ENCODE measurements around the gene GIN1.
"Not testable (repeated sequence)": the region's sequence is repeated elsewhere in the genome, so short reads cannot be mapped to it uniquely, and the experiment has no call there.

Gene GIN1, protein sequence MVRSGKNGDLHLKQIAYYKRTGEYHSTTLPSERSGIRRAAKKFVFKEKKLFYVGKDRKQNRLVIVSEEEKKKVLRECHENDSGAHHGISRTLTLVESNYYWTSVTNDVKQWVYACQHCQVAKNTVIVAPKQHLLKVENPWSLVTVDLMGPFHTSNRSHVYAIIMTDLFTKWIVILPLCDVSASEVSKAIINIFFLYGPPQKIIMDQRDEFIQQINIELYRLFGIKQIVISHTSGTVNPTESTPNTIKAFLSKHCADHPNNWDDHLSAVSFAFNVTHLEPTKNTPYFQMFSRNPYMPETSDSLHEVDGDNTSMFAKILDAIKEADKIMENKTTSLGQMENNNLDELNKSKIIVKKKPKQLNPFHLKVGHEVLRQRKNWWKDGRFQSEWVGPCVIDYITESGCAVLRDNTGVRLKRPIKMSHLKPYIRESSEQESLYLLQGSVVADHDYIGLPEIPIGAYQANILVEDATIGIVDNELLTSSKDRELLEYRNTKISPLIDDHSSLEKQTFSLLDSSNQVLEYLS

DNA sequence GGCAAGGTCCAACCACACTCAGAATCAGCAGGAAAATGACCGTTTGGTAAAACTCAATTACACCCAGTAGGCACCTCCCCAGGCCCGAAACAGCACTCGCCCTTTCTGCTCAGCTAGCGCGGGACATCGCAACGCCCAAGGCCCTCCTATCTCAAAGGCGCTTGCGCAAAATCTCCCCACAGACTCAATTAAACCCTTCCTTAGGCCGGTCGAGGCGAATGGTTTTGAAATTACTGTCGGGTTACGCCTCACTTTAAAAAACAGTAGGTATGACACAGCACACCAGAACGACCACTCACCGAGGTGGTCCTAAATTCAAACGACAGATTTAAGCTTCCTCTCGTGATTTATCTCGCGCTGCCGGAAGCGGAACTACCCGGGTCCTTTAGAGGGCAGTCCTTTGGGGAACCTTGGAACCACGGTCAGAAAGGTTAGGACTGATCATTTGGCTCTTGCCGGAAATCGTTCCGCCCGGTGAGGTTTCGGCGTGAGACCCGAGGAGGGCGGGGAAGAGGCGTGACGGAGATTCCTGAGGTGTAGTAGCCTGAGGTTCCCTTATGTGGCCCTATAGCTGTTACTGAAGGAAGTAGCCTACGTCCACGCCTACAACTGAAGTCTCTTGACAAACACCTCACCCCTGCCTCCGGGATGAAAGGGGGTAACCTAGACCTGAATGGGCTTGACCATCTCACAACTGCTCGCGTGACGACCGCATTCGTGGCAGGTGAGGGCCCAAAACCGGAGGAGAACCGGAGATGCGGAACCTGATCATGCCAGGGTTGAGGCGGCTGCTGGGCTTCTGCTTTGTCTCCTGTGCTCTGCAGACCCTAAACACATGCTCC is at the start of gene GIN1, which contains the start of gene PPIP5K2:
TSS of gene GIN1 (minus strand) at position 374 of the 842 bp plus-strand sequence. CDS start 11,431 bp downstream, outside the sequence.
TSS of gene PPIP5K2 (plus strand) at position 537 of the 842 bp plus-strand sequence. CDS start 9,289 bp downstream, outside the sequence.
- DNase-seq = peak; percentile 77 to 98 (median 93)

DNA sequence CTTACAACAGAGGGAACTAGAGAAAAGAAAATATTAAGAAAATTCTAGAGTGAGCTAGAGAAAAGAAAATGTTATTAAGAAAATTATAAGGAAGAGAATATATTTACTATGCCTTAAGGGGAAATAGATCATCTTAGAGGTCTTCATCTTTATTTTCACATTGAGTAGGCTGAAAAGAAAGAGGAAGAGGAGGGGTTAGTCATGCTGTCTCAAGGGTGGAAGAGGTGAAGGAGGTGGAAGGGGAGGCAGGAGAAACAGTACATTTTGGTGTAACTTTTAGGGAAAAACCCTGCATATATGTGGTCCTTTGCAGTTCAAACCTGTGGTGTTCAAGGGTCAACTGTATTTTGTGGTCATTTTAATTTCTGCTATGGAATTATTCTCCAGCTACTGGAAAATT is 46.8 kb upstream of the GIN1 start:
- DNase-seq = no peak

DNA sequence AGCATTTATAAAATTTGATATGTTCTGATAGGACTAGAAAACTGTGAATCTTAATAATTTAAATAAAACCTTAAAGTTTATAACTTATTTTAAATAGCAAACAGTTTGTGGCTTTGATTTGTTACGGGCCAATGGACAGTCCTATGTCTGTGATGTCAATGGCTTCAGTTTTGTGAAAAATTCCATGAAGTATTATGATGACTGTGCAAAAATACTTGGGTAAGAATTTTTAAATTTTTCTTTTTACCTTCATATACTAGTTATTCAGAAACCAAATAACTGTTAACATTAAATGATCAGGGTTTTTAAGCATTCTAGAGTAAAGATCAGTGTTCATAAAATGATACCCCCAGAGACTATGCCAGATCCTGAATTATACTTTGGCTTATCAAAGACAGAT is 31.2 kb upstream of the GIN1 start:
- no peak for DNase-seq

- DNase-seq = no peak
These were observed 28.3 kb upstream of the GIN1 start for GRCh38 chr5:103148213-103148612.

DNA sequence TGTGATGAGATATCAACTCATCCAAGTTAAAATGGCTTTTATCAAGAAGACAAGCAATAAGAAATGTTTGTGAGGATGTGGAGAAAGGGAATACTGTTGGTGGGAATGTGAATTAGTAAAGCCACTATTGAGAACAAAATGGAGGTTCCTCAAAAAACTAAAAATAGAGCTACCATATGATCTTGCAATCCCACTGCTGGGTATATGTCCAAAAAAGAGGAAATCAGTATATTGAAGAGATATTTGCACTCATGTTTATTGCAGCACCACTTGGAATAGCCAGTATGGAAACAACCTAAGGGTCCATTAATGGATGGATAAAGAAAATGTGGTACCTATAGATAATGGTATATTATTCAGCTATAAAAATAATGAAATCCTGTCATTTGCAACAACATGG is 25.3 kb upstream of the GIN1 start:
- DNase-seq = no peak

- not testable (repeated sequence) for DNase-seq
These were observed 22.2 kb upstream of the GIN1 start for GRCh38 chr5:103142132-103142531.

- DNase-seq = peak in 48 of 58 donors; percentile 1 to 74 (median 26)
These were observed 19.4 kb upstream of the GIN1 start for GRCh38 chr5:103139264-103139865.

DNA sequence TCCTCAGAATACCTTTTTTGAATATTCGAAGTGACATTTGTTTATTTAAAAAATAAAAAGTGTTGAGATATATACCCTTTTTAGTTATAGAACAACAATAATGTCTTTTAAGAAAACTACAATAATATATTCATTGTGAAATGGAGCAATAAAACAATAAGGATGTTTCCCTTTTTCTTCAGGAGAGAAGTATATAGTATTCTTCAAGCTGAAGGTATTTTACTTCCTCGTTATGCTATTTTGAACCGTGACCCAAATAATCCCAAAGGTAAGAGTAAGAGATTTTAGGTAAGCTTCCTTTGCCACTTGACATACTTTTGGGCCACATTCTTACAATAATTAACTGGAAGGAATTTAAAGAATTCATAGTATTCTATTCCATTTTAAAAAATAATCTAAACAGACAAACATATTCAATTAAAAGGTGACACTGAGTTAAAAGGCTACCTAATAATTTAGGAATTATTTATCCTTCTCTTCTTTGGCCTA is 18.3 kb upstream of the GIN1 start:
- no peak for DNase-seq

- DNase-seq = no peak
These were observed 15.5 kb upstream of the GIN1 start for GRCh38 chr5:103135461-103135860.

- DNase-seq = no peak
These were observed 13.3 kb upstream of the GIN1 start for GRCh38 chr5:103133231-103133630.

GRCh38 chr5:103132684-103133083 is 12.7 kb upstream of the GIN1 start:
- no peak for DNase-seq

DNA sequence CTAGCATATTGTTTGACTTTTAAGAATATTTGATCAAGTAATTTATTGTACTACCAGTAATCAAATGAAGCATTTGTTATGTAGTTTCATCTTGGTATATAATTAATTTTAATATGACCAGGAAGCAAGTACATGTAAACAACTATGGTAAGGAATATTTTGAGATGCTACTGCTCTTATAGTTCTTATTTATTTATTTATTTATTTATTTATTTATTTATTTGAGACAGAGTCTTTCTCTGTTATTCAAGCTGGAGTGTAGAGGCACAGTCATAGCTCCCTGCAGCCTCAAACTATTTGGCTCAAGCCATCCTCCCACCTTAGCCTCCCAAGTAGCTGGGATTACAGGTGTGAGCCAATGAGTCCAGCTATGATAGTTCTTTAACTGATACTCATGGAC is 8.3 kb upstream of the GIN1 start:
- no peak for DNase-seq

- no peak for DNase-seq
These were observed 7.4 kb upstream of the GIN1 start for GRCh38 chr5:103127292-103127817.

DNA sequence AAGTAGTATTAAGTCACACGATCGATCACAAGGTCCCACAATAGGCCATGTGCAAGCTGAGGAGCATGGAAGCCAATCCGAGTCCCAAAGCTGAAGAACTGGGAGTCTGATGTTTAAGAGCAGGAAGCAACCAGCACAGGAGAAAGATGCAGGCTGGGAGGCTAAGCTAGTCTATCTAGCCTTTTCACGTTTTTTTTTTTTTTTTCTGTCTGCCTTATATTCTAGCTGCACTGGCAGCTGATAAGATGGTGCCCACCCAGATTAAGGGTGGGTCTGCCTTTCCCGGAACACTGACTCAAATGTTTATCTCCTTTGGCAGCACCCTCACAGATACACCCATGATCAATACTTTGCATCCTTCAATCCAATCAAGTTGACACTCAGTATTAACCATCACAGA is 6.6 kb upstream of the GIN1 start:
- no peak for DNase-seq

DNA sequence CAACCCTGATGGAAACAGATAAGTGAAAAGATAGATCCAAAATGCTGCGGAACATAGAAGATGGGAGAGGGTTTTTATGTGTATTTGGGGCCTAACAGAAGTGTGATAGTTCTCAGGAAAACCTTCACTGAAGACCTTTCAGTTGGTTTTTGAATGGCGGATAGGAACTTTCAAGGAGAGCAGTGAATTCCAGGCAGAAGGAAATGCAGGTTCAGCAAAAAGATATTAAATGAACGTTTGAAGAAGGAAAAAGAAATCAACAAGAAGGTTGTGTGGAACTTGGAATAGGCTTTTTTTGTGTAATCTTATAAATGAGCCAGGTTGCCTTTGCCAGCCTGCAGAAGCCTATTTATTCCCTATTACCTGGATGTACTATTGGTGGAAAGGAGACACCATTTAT is 2.3 kb upstream of the GIN1 start:
- DNase-seq = no peak

GRCh38 chr5:103120607-103121200 is 766 bp upstream of the GIN1 start:
- peak in 12 of 58 donors; percentile 5 to 43 (median 24) for DNase-seq

DNA sequence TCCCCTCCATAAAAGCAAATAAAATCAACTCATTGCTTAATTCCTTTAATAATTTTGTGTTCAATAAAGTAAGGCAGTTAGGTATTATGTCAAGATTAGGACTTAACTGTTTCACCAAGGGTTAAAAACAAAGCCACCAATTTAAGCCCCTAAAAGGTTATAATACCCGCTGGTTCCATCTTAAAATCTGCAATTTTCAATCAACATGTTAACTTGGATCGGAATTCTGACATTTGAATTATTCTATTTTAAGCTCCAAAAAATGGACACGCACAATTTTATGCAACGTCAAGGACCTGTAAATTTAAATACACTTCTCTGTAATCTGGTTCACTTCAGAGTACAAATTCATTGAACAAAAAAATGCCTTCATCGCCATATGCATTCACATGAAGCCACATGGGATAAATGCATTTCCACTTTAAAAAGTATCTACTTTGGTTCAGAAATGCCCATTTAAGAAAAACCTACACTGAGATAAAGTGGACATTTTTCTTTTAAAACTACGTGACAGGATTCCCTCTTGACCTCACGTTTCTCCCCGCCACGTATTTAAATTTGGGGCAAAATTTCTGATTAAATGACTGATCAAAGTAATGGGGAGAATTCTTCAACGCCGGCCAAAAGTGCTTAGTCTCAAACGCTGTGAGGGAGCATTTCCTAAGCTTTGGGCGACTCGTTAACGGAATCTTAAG is 721 bp downstream of the GIN1 start:
- DNase-seq = no peak

DNA sequence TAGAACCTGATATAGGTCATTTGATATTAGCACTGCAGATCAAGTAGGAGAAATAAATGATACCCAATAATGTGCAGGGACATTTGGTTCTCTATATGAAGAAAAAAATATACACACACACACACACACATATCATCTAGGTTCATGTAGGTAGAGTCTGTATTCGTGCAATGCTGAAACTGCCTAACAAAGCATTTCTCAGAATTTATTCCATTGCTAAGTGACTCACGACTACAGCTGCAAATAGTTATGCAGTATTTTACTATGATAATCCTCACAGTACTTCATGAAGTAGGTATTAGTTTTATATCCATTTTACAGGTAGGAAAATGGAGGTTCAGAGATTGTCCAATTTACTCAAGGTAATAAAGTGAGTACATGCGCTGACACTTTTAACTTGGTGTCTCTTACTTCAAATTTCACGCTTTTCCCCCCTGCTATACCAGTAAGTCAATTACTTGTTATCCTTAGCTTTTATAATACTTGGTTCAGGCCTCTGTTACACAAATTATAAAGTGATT is 2.4 kb downstream of the GIN1 start:
- no peak for DNase-seq

DNA sequence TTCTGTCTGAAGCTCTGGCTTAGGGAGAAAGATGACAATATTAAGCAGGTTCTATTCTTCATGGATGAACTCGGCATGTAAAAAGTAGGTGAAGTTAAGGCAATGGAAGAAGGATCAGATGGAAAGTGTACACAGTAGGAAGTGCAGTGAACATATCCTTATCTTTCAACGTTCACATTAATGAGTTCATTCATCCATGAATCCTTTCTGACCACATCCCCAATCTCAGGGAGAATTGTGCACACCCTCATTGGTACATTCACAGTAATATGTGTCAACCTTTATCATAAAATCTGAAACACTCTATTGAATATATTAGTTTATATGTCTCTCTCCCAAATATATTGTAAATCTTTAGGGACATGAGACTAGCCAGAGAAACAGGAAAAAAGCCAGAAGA is 5.5 kb downstream of the GIN1 start:
- no peak for DNase-seq

DNA sequence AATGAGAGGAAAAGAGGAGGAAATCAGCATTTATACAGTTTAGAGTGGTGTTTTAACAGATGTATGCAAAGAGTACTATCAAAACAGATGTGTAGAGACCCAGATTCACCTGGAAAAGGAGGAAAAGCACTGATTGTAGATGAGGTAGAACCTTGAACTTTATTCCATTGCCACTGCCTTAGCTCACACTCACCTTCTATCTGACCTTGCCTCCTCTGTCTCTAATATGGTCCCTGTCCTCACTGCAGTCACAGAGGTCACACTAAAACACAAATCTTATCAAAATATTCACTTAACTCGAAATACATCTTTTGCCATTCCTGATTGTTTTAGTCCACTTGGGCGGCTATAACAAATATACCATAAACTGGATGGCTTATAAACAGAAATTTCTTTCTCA is 7.0 kb downstream of the GIN1 start:
- DNase-seq = no peak
